Mesenchymal stem cell (in vitro differentiated cells and primary cell): Measurements from ENCODE around the gene PGAM5.

ENCODE experiments used
- DNase-seq: peaks from one replicate; pipeline ENCODE4 v3.0.0-alpha.2; 2013
- H2AFZ ChIP-seq: one replicate; pipeline ENCODE4 v1.6.1; 2013; ENCODE audit warnings: low read depth, mild to moderate bottlenecking, control low read depth, inconsistent platforms, low read length, moderate library complexity
- H2AK5ac ChIP-seq: 2 replicates; pipeline ENCODE4 v1.6.1; 2013; ENCODE audit warnings: low read length, moderate library complexity, mild to moderate bottlenecking, inconsistent platforms; ENCODE audit not compliant: severe bottlenecking
- H2BK120ac ChIP-seq: one replicate; pipeline ENCODE4 v1.6.1; 2013; ENCODE audit warnings: low read depth, mild to moderate bottlenecking, inconsistent platforms, low read length, moderate library complexity
- H2BK12ac ChIP-seq, 2 experiments: one replicate each; pipeline ENCODE4 v1.6.1; 2013; ENCODE audit warnings: inconsistent platforms in 2 of 2, low read length in 2 of 2, mild to moderate bottlenecking in 2 of 2, moderate library complexity in 2 of 2, control low read depth in 1 of 2
- H2BK15ac ChIP-seq: one replicate; pipeline ENCODE4 v1.6.1; 2013; ENCODE audit warnings: mild to moderate bottlenecking, low read depth, inconsistent platforms; ENCODE audit not compliant: poor library complexity, severe bottlenecking
- H2BK5ac ChIP-seq: 2 replicates; pipeline ENCODE4 v1.6.1; 2013; ENCODE audit warnings: low read depth, mild to moderate bottlenecking, low read length, control low read depth, inconsistent platforms; ENCODE audit not compliant: poor library complexity, severe bottlenecking
- H3K14ac ChIP-seq, 2 experiments: one replicate each; pipeline ENCODE4 v1.6.1; 2013; ENCODE audit warnings: inconsistent platforms in 2 of 2, low read length in 2 of 2, control low read depth in 1 of 2, mild to moderate bottlenecking in 1 of 2, moderate library complexity in 1 of 2
- H3K18ac ChIP-seq, 2 experiments: one replicate each; pipeline ENCODE4 v1.6.1; 2013; ENCODE audit warnings: inconsistent platforms in 2 of 2, low read length in 2 of 2, control low read depth in 1 of 2, low read depth in 1 of 2, mild to moderate bottlenecking in 1 of 2
- H3K23ac ChIP-seq, 2 experiments: one replicate each; pipeline ENCODE4 v1.6.1; 2013; ENCODE audit warnings: inconsistent platforms in 2 of 2, low read length in 2 of 2, mild to moderate bottlenecking in 2 of 2, moderate library complexity in 2 of 2, control low read depth in 1 of 2
- H3K27ac ChIP-seq: 2 replicates; pipeline ENCODE4 v1.5.1; 2013; ENCODE audit warnings: mild to moderate bottlenecking, moderate library complexity, low read length, control low read depth, inconsistent platforms; ENCODE audit not compliant: poor library complexity, severe bottlenecking
- H3K27me3 ChIP-seq, 2 experiments: 2 replicates each; pipeline versions ENCODE4 v1.6.1 to v1.7.0; 2013; ENCODE audit warnings: low read length in 2 of 2, mild to moderate bottlenecking in 2 of 2, moderate library complexity in 2 of 2, control low read depth in 1 of 2, inconsistent platforms in 1 of 2; ENCODE audit not compliant: control insufficient read depth in 1 of 2, insufficient read depth in 1 of 2
- H3K36me3 ChIP-seq, 2 experiments: 2 replicates each; pipeline versions ENCODE4 v1.6.1 to v1.7.0; 2013; ENCODE audit warnings: low read length in 2 of 2, control low read depth in 1 of 2, inconsistent platforms in 1 of 2, low read depth in 1 of 2, mild to moderate bottlenecking in 1 of 2; ENCODE audit not compliant: insufficient read depth in 2 of 2, control insufficient read depth in 1 of 2
- H3K4ac ChIP-seq, 2 experiments: one replicate each; pipeline ENCODE4 v1.6.1; 2013; ENCODE audit warnings: inconsistent platforms in 2 of 2, low read length in 2 of 2, mild to moderate bottlenecking in 2 of 2, moderate library complexity in 2 of 2, control low read depth in 1 of 2, low read depth in 1 of 2
- H3K4me1 ChIP-seq: 2 replicates; pipeline ENCODE4 v1.6.1; 2013; ENCODE audit warnings: low read depth, low read length, control low read depth; ENCODE audit not compliant: control insufficient read depth, insufficient read depth
- H3K4me2 ChIP-seq: 2 replicates; pipeline ENCODE4 v1.6.1; 2013; ENCODE audit warnings: low read length, mild to moderate bottlenecking, inconsistent platforms; ENCODE audit not compliant: poor library complexity, severe bottlenecking
- H3K4me3 ChIP-seq, 2 experiments: 2 replicates each; pipeline versions ENCODE4 v1.5.1 to v1.7.0; 2013; ENCODE audit warnings: low read length in 2 of 2, mild to moderate bottlenecking in 2 of 2, control low read depth in 1 of 2, low read depth in 1 of 2; ENCODE audit not compliant: insufficient read depth in 1 of 2
- H3K79me1 ChIP-seq: replicated peaks from 2 replicates; pipeline ENCODE4 v1.6.1; 2013; ENCODE audit warnings: mild to moderate bottlenecking, control low read depth, low read length, inconsistent platforms; ENCODE audit not compliant: poor library complexity, severe bottlenecking
- H3K9ac ChIP-seq: 2 replicates; pipeline ENCODE4 v1.7.0; 2013; ENCODE audit warnings: mild to moderate bottlenecking, low read length, moderate library complexity
- H3K9me3 ChIP-seq: 2 replicates; pipeline ENCODE4 v1.7.0; 2013; ENCODE audit warnings: mild to moderate bottlenecking, low read length; ENCODE audit not compliant: control insufficient read depth
- H4K8ac ChIP-seq: one replicate; pipeline ENCODE4 v1.6.1; 2013; ENCODE audit warnings: inconsistent platforms, mild to moderate bottlenecking, low read length, moderate library complexity
- H4K91ac ChIP-seq: one replicate; pipeline ENCODE4 v1.6.1; 2013; ENCODE audit warnings: mild to moderate bottlenecking, low read length, inconsistent platforms
- WGBS: methylation state at CpG from one replicate; pipeline ENCODE4 v1.1.7; 2013; ENCODE audit warnings: mixed read lengths; 5-methylcytosine and 5-hydroxymethylcytosine counted together

Gene PGAM5

DNA sequence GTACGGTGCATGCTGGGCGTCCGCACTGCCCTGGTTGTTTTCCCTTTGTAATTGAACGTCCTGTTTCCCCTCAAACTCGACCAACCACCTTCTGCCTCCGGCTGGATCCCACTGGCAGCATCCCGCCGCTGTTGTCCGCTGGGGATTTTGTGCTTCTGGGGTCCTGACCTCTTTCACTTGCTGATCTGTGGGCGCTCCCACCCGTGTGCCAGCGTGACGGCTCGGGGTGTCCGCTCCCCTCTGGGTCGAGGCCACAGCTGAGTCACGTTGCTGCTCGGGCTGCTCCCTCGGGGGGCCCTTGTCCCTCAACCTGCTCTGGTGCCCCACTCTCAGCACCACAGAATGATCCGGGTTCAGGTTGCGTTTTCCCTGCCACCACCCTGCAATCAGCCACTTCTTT, 8.0 kb downstream of the PGAM5 start:
- H3K18ac ChIP-seq, result no peak overlapping the region
- no peak overlapping the region for H4K91ac ChIP-seq
- DNase-seq, result no peak
- peaks cover 71 to 81% of the 10 kb centered on the region in 2 experiments for H3K36me3 ChIP-seq
- no peak overlapping the region for H3K23ac ChIP-seq
- H2AK5ac ChIP-seq, result no peak overlapping the region
- no peaks in the 10 kb centered on the region for H3K27me3 ChIP-seq
- peaks cover 29% of the 10 kb centered on the region for H3K79me1 ChIP-seq
- no peak overlapping the region for H3K4me2 ChIP-seq
- H3K9me3 ChIP-seq, result no peaks in the 10 kb centered on the region
- no peak overlapping the region for H3K14ac ChIP-seq
- no peak overlapping the region for H2BK5ac ChIP-seq
- H2AFZ ChIP-seq, result no peak overlapping the region
- H4K8ac ChIP-seq, result no peak overlapping the region
- H3K9ac ChIP-seq, result no peak overlapping the region
- H3K4me3 ChIP-seq, result no peak overlapping the region
- peaks cover 5% of the 10 kb centered on the region for H3K4me1 ChIP-seq
- no peak overlapping the region for H2BK15ac ChIP-seq
- WGBS, result 90% methylated on average over 20 of the region's 21 CpGs
- H2BK120ac ChIP-seq, result no peak overlapping the region
- no peak overlapping the region for H2BK12ac ChIP-seq
- H3K27ac ChIP-seq, result no peak overlapping the region
- no peak overlapping the region for H3K4ac ChIP-seq

DNA sequence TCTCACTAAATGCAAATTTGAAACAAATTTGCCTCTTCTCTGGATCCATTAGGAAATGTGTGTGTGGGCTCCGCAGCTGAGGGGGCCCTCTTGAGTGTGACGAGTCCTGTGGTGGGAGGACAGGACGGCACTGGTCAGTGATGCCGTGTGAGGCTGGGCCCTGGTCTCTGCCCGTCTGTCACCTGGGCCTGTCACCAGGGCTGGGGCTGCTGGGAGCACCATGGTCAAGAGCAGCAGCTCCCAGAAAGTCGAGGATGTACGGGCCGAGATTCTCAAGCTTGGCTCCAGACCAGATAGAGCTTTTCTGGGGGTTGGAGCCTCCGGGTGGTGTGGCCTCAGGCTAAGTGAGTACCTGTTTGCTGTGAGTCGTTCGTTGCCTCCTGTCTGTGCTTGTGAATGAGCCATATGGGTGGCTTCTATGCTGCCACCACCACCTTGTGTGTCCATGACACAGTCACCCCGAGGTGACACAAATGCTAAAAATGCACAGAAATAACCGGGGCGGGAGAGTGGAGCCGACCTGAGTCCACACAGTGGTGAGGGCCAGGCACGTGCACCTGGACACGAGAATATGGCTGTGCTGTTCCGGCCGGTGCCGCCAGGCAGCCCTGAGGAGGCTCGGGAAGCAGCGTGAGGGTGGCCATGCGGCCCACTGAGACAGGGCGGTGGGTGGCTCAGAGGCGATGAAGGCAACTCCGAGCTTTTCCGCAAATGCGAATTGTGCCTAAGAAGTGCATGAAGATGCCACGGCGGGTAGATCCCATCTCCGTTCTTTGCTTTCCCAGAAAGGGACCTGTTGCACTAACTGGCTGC, 8.7 kb downstream of the PGAM5 start:
- Histone ChIP-seq H2AK5ac (no peak overlapping the region), H3K9me3 (no peaks in the 10 kb centered on the region), H3K14ac (no peak overlapping the region), H4K91ac (no peak overlapping the region), H4K8ac (peak overlapping the region; percentile 55), H3K27ac (no peak overlapping the region), H3K18ac (no peak overlapping the region), H3K23ac (no peak overlapping the region), H2BK12ac (no peak overlapping the region), H3K9ac (no peak overlapping the region), H3K27me3 (no peaks in the 10 kb centered on the region), H3K36me3 (peaks cover 78 to 85% of the 10 kb centered on the region in 2 experiments), H3K4me2 (no peak overlapping the region), H2AFZ (no peak overlapping the region), H3K4me1 (peaks cover 5% of the 10 kb centered on the region), H2BK15ac (no peak overlapping the region), H3K4ac (no peak overlapping the region), H2BK120ac (no peak overlapping the region), H3K79me1 (peaks cover 31% of the 10 kb centered on the region), H2BK5ac (no peak overlapping the region), H3K4me3 (no peak overlapping the region)
- 93% methylated on average over 31 of the region's 31 CpGs for WGBS
- DNase-seq, result no peak

DNA sequence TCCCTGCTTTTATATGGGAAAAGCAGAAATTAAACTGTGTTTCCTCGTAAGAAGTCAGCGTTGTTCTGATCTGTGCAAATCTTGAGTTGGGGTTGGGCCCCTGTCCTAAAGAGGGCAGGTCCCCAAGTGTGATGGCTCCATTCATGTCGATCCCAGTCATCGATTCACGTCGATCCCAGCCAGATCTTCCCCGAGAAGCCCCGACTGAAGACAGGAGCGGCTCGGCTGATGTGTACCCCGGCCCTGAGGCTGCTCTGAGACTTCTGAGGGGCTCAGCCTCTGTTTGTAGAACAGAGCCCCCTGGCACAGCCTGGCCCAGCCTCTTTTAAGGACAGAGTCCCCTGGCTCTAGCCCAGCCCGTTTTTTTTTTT, 9.3 kb downstream of the PGAM5 start:
- Histone ChIP-seq H3K18ac (no peak overlapping the region), H2AFZ (no peak overlapping the region), H2BK5ac (no peak overlapping the region), H3K4me3 (no peak overlapping the region), H3K4ac (no peak overlapping the region), H3K4me1 (peaks cover 5% of the 10 kb centered on the region), H3K27me3 (no peaks in the 10 kb centered on the region), H2BK120ac (no peak overlapping the region), H3K23ac (no peak overlapping the region), H3K9me3 (no peaks in the 10 kb centered on the region), H3K4me2 (no peak overlapping the region), H3K36me3 (peaks cover 79 to 85% of the 10 kb centered on the region in 2 experiments), H3K79me1 (peaks cover 28% of the 10 kb centered on the region), H2BK15ac (no peak overlapping the region), H4K91ac (no peak overlapping the region), H3K9ac (no peak overlapping the region), H2AK5ac (no peak overlapping the region), H3K27ac (no peak overlapping the region), H3K14ac (no peak overlapping the region), H4K8ac (no peak overlapping the region), H2BK12ac (no peak overlapping the region)
- DNase-seq, result no peak
- WGBS, result 98% methylated on average over 12 of the region's 12 CpGs

DNA sequence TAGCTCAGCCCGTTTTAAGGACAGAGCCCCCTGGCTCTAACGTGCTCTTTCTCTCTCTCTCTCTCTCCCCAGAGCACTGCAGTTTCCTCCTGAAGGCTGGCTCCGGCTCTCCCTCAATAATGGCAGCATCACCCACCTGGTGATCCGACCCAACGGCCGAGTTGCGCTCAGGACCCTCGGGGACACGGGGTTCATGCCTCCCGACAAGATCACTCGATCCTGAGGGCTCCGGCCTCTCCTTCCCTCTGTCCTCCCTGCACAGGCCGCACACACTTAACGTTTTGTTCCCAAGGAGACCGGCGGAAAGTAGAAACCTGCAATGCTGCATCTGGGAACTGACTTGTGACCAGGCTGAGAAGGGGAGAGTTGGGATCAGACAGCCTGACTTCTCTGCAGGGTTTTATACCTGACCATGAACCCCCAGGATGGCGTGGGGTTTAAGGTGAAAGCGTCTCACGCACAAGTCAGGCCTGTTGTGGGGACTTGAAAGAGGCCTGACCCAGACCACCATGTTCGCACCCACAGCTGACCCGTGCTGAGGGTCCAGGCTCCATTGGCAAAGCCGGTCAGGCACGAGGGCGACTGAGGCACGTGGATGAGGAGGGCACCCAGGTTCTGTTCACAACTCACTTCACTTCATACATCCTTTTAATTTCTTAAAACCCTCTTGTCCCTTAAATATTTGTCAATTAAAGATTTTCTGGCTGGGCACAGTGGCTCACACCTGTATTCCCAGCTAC, 10.1 kb downstream of the PGAM5 start:
- H3K4me2 ChIP-seq, result no peak overlapping the region
- H3K36me3 ChIP-seq, result peaks cover 84 to 87% of the 10 kb centered on the region in 2 experiments
- 98% methylated on average over 25 of the region's 25 CpGs for WGBS
- no peak overlapping the region for H4K91ac ChIP-seq
- no peak overlapping the region for H2BK12ac ChIP-seq
- H3K9ac ChIP-seq, result no peak overlapping the region
- H4K8ac ChIP-seq, result no peak overlapping the region
- H3K23ac ChIP-seq, result no peak overlapping the region
- DNase-seq, result no peak
- H3K18ac ChIP-seq, result no peak overlapping the region
- H2BK15ac ChIP-seq, result no peak overlapping the region
- H2BK120ac ChIP-seq, result no peak overlapping the region
- no peak overlapping the region for H3K14ac ChIP-seq
- no peaks in the 10 kb centered on the region for H3K27me3 ChIP-seq
- no peak overlapping the region for H3K4ac ChIP-seq
- H3K4me3 ChIP-seq, result no peak overlapping the region
- H2AK5ac ChIP-seq, result no peak overlapping the region
- no peak overlapping the region for H3K27ac ChIP-seq
- H3K4me1 ChIP-seq, result peaks cover 5% of the 10 kb centered on the region
- H3K79me1 ChIP-seq, result peaks cover 29% of the 10 kb centered on the region
- no peak overlapping the region for H2BK5ac ChIP-seq
- no peak overlapping the region for H2AFZ ChIP-seq
- no peaks in the 10 kb centered on the region for H3K9me3 ChIP-seq
